GM20000 (cell line): ENCODE measurements around the gene FBXO30.

Source experiments
- DNase-seq: peaks from one replicate; pipeline ENCODE4 v3.0.0; 2012; ENCODE audit warnings: low spot score
- CTCF ChIP-seq: IDR thresholded peaks from 2 replicates; pipeline ENCODE4 v1.5.1; 2012; ENCODE audit warnings: mild to moderate bottlenecking, control low read depth; ENCODE audit errors: extremely low read depth, missing control alignments

FBXO30 gene

GRCh38 chr6:145818796-145819195, 4.2 kb upstream of the FBXO30 start:
- DNase-seq, result no peak
- TF ChIP-seq CTCF, result no peak

GRCh38 chr6:145816392-145816791, 1.8 kb upstream of the FBXO30 start:
- no peak for TF ChIP-seq CTCF
- no peak for DNase-seq

- no peak for TF ChIP-seq CTCF
- peak; percentile 36 for DNase-seq
Measured at GRCh38 chr6:145815309-145816274, 997 bp upstream of the FBXO30 start.

GRCh38 chr6:145814035-145814500, 527 bp downstream of the FBXO30 start:
- no peak for TF ChIP-seq CTCF
- DNase-seq, result no peak

- no peak for TF ChIP-seq CTCF
- no peak for DNase-seq
Measured at GRCh38 chr6:145813285-145814034, 1.1 kb downstream of the FBXO30 start.

GRCh38 chr6:145811741-145812140, 2.9 kb downstream of the FBXO30 start:
- no peak for TF ChIP-seq CTCF
- no peak for DNase-seq

GRCh38 chr6:145809785-145810184, 4.8 kb downstream of the FBXO30 start:
- DNase-seq, result no peak
- no peak for TF ChIP-seq CTCF
